Measurements from ENCODE around the gene DCLK3.

DCLK3 gene

GRCh38 chr3:36769926-36770325 lies 5.6 kb upstream of the DCLK3 start:
- DNase-seq (ENCODE audit: low spot score) = no peak

- no peak for DNase-seq (ENCODE audit: low spot score)
Observed at GRCh38 chr3:36765104-36765503, 751 bp upstream of the DCLK3 start.

DNA sequence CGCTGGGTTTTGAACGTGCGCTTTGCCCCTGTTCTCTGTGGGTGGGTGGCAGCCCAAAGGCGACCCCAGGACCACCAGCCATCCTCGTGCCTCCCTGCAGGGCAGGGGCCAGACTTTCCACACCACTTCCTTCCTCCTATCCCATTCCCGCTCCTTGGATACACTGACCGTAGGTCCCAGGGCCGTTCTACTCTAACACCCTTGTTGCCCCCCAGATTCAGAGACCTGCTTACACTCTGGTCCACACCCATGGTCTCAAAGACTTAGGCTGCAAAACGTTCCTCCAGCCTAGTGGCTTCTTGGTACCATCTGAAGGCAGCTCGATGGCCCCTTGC lies 318 bp upstream of the DCLK3 start:
- no peak for DNase-seq (ENCODE audit: low spot score)

DNA sequence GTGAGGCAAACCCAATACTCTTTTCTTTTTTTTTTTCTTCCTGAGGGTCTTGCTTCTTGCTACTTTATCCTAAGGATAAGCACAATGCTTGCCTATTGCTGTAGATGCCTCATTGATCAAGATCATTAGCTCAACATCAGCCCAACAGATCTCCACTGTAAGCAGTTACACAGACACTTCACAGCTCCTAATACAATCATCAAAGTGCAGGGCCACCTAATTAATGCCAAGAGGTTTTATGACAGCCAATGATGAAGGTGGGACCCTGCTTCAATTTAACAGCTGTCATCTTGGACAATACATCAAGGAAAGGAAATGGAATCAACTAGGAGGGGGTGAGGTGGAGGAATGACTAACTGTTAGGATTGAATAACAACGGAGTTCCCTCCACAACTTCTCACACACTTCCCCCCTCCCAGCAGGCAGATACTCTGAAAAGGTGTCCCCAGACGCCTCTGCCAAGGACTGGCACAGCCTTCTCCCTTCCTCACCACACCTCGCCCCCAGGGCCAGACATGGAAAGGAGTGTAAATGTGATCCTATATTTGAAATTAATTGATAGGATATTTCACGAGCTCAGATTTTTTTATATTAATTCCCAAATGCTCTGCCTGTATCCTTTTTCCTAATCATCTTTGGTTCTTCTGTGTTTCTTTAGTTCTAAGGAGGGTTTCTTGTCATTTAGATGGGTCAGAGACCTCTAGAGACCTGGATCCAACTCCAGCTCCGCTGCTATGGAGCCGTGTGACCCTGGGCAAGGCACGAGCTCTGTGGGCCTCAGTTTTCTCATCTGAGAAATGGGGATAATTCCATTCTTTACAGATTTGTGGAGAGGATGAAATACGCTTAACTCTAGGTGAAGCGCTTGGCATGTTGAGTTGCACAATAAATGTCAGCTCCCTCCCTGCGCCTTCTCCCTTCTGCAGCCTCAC lies 1.2 kb downstream of the DCLK3 start:
- DNase-seq (ENCODE audit: low spot score) = no peak

- DNase-seq (ENCODE audit: low spot score) = no peak
Observed at GRCh38 chr3:36761779-36762178, 2.6 kb downstream of the DCLK3 start.

DNA sequence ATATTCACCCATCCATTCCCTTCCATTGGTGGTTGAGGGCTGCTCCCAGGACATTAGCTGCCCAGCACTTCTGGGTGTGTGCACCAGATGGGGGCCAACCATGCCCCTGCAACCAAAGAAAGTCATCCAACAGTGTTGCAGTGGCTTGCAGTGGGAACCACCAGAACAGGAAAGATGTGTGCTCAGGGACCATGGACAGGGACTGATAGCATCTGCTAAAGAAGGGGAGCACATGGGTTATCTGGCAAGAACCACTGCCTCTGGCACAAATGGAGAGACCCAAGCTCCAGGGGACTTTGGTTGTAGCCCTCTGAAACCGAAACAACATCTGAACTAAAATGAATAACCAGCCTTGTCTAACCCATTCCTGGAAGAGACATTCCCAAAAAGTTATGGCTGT lies 8.1 kb downstream of the DCLK3 start:
- no peak for DNase-seq (ENCODE audit: low spot score)

- DNase-seq (ENCODE audit: low spot score) = no peak
Observed at GRCh38 chr3:36751326-36751725, 13.0 kb downstream of the DCLK3 start.

- no peak for DNase-seq (ENCODE audit: low spot score)
Observed at GRCh38 chr3:36750737-36751136, 13.6 kb downstream of the DCLK3 start.

- DNase-seq (ENCODE audit: low spot score) = no peak
Observed at GRCh38 chr3:36744763-36745162, 19.6 kb downstream of the DCLK3 start.

DNA sequence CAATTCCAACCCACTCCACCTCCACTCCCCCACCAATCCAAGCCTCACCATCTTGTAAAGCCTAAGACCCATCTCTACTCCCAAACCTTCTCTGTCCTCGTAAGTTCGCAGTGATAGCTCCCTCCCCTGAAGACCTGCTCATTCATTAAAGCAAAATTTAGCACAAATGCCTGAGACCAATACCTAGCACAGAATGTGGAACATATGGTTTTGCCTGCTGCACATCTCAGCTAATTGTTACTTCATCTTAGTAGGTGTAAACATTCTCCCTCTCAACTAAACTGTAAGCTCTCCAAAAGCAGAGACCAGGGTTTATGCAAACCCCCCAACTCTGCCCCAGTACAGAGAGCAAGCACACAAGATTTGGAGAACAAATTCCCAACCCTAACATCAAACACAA lies 20.5 kb downstream of the DCLK3 start:
- no peak for DNase-seq (ENCODE audit: low spot score)

- peak; percentile 5 for DNase-seq (ENCODE audit: low spot score)
Observed at GRCh38 chr3:36741285-36741684, 23.1 kb downstream of the DCLK3 start.

- no peak for DNase-seq (ENCODE audit: low spot score)
Observed at GRCh38 chr3:36740787-36741186, 23.6 kb downstream of the DCLK3 start.

GRCh38 chr3:36738702-36739101 lies 25.7 kb downstream of the DCLK3 start:
- no peak for DNase-seq (ENCODE audit: low spot score)

- no peak for DNase-seq (ENCODE audit: low spot score)
Observed at GRCh38 chr3:36736301-36736700, 28.1 kb downstream of the DCLK3 start.

DNA sequence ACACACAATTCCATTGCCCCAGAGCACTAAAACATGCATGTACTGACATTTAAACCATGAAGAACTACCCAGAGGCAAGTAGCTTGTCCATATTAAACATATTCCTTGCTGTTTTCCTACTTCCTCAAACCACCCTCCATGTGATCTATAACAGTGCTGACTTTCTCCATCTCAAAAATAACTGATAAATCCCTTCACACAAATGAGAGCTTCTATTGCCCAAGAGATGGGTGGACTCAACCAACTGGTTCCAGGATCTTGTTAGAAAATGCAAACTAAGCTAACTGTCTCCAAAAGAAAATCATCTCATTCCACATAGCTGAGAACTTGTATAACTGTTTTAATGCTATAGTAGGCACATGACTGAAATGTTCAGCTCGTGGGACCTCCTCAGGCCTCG lies 29.6 kb downstream of the DCLK3 start:
- no peak for DNase-seq (ENCODE audit: low spot score)

DNA sequence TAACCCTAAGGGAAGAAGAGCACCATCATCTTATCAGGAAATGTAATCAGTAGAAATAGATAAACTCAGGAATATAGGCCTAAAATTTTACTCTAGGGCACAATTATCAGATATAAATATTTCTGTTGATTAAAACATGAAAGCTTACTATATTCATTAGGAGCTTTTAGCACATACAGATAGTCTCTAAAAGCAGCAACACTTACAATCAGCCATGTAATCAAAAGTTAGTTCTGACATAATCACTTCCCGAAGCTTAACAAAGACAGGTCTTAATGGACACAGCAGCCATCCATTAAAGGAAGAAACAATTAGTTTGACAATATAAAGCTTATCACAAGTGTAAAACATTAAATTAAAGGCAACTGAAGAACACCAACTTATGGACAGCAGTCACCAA lies 30.6 kb downstream of the DCLK3 start:
- DNase-seq (ENCODE audit: low spot score) = no peak

DNA sequence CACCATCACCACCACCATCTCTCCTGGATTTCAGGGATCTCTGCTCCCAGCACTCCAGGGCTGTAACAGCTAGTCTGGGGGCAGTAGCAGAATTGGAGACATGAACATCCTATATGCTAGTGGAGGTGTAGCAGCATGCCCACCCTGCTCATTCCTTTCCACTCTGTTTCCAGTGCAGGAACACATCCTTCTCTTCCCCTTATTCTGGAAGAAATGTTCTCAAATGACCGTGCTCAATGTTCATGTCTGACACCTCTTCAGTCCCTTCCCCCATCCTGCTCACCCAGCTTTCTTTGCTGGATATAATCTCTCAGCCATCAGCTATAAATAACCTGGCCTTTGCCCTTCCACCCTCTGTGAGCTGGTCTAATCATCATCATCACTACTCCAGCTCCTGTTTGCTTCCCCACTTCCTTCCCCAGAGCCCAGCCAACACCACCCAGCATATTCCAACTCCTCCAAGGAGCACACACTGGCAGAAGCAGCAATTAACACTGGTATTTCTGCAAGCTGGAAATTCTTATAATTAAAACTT lies 31.1 kb downstream of the DCLK3 start:
- no peak for DNase-seq (ENCODE audit: low spot score)

DNA sequence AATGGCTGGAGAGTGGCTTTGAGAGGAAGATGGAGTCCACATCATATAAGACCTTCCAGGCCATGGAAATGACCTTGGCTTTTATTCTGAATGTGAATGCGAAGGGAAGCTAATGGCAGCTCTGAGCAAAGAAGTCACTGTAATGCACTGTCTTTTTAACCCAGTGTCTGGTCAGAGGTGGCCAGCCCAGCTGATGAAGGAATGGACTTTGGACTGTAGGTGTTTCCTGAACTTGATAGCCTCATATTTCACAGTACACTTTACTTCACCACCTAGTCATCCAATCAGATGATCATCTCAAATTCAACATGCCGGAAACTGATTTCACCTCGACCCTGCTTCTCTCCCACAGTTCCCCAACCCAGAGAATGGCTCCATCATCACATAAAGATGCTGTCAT lies 33.4 kb downstream of the DCLK3 start:
- DNase-seq (ENCODE audit: low spot score) = peak; percentile 44

DNA sequence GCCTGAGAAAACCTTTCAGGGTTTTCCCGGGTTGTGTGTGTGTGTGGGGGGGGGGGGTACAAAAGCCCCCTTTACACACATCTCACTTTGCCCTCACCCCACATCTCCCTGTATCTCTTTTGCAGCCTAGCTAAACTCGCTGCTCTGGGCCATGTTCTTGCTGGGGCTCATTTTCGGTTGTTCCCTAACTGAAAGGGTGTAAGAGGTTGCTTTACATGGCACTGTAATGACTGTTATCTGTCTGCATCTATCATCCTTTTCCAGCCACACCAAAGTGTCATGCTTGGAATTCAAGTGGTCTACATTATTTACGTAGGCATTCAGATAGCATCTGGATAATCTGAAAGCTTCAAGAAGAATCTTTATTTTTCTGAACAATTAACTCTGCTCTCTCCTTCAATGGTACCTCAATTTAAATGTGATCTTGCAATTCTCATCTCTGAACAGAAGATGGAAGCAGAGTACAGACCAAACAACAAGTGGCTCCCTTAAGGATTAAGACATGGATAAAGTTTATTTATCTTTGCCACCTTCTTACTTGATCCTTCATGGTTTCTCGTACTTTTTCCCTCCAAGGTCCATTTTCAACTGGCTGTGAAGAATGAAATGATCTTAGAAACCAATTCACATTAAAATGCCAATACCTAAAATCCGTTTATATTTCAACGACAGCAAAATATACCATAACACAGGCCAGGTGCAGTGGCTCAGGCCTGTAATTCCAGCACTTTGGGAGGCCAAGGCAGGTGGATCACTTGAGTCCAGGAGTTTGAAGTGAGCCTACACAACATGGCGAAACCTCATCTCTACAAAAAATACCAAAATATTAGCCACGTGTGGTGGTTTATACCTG lies 34.9 kb downstream of the DCLK3 start:
- peak; percentile 62 for DNase-seq (ENCODE audit: low spot score)

GRCh38 chr3:36714343-36715086 lies 49.8 kb downstream of the DCLK3 start:
- DNase-seq (ENCODE audit: low spot score) = no peak

GRCh38 chr3:36713904-36714303 lies 50.4 kb downstream of the DCLK3 start:
- DNase-seq (ENCODE audit: low spot score) = no peak

- no peak for DNase-seq (ENCODE audit: low spot score)
Observed at GRCh38 chr3:36710606-36711005, 53.7 kb downstream of the DCLK3 start.
